ENCODE results near the gene MAGEB3. TPM values are rescaled to one million over a fixed set of nuclear protein-coding genes. Genes with fewer than 3 reads are reported as not detected.

MAGEB3 gene
- polyA plus RNA-seq, 4 donors = not detected

DNA sequence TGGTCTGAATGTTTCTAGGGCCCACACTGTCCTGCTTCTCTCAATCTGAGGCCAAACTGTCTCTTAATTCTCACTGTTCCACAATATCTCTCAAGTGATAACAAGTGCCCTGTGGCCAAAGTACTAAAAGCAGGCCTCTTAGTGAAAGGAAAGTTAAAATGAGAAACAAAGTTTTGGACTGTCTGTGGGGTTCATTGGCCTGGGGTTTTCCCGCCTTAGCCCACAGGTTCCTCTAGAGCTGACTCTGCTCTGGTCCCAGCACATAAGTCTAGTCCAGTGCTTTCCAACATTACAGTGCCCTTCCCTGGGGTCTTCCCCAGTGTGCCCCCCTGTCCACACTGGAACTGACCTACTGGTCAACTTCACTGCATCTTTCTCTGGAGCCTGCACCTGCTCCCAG is 22.8 kb downstream of the MAGEB3 start:
- Histone ChIP-seq H3K9me3 (ENCODE audit: control insufficient read depth in 2 of 2, insufficient read depth in 1 of 2, low read depth in 1 of 2, low read length in 1 of 2) (no peaks in the 10 kb centered on the region), H3K27me3 (ENCODE audit: control insufficient read depth in 3 of 3, insufficient read depth in 3 of 3, low read length in 3 of 3) (no peaks in the 10 kb centered on the region), H3K36me3 (ENCODE audit: control insufficient read depth in 3 of 3, insufficient read depth in 2 of 3, low read depth in 1 of 3, low read length in 3 of 3) (no peaks in the 10 kb centered on the region), H3K4me1 (ENCODE audit: control insufficient read depth in 3 of 3, insufficient read depth in 2 of 3, low read depth in 1 of 3, low read length in 2 of 3) (no peaks in the 10 kb centered on the region), H3K27ac (ENCODE audit: low read depth in 1 of 3, low read length in 2 of 3) (no peak overlapping the region), H3K4me3 (ENCODE audit: low read depth in 1 of 3, low read length in 3 of 3) (no peak overlapping the region)
- no peak for FAIRE-seq
- WGBS, 3 donors = 56 to 96% (median 82%) methylated on average over 1 of the region's 1 CpG
- DNase-seq = no peak

- no peaks in the 10 kb centered on the region for H3K36me3 ChIP-seq (ENCODE audit: control insufficient read depth in 3 of 3, insufficient read depth in 2 of 3, low read depth in 1 of 3, low read length in 3 of 3)
- no peak for FAIRE-seq
- H3K27me3 ChIP-seq (ENCODE audit: control insufficient read depth in 3 of 3, insufficient read depth in 3 of 3, low read length in 3 of 3) = no peaks in the 10 kb centered on the region
- 65 to 74% (median 72%) methylated on average over 2 of the region's 2 CpGs for WGBS, 3 donors
- H3K4me1 ChIP-seq (ENCODE audit: control insufficient read depth in 3 of 3, insufficient read depth in 2 of 3, low read depth in 1 of 3, low read length in 2 of 3) = no peaks in the 10 kb centered on the region
- no peak for DNase-seq
- no peak overlapping the region for H3K27ac ChIP-seq (ENCODE audit: low read depth in 1 of 3, low read length in 2 of 3)
- no peak overlapping the region for H3K4me3 ChIP-seq (ENCODE audit: low read depth in 1 of 3, low read length in 3 of 3)
- no peaks in the 10 kb centered on the region for H3K9me3 ChIP-seq (ENCODE audit: control insufficient read depth in 2 of 2, insufficient read depth in 1 of 2, low read depth in 1 of 2, low read length in 1 of 2)
Observed at GRCh38 chrX:30259927-30260326, 29.5 kb downstream of the MAGEB3 start.

GRCh38 chrX:30261012-30261411 is 30.6 kb downstream of the MAGEB3 start:
- H3K27ac ChIP-seq (ENCODE audit: low read depth in 1 of 3, low read length in 2 of 3) = no peak overlapping the region
- H3K36me3 ChIP-seq (ENCODE audit: control insufficient read depth in 3 of 3, insufficient read depth in 2 of 3, low read depth in 1 of 3, low read length in 3 of 3) = no peaks in the 10 kb centered on the region
- H3K27me3 ChIP-seq (ENCODE audit: control insufficient read depth in 3 of 3, insufficient read depth in 3 of 3, low read length in 3 of 3) = no peaks in the 10 kb centered on the region
- no peak for FAIRE-seq
- H3K4me1 ChIP-seq (ENCODE audit: control insufficient read depth in 3 of 3, insufficient read depth in 2 of 3, low read depth in 1 of 3, low read length in 2 of 3) = no peaks in the 10 kb centered on the region
- no peaks in the 10 kb centered on the region for H3K9me3 ChIP-seq (ENCODE audit: control insufficient read depth in 2 of 2, insufficient read depth in 1 of 2, low read depth in 1 of 2, low read length in 1 of 2)
- H3K4me3 ChIP-seq (ENCODE audit: low read depth in 1 of 3, low read length in 3 of 3) = no peak overlapping the region
- no peak for DNase-seq

DNA sequence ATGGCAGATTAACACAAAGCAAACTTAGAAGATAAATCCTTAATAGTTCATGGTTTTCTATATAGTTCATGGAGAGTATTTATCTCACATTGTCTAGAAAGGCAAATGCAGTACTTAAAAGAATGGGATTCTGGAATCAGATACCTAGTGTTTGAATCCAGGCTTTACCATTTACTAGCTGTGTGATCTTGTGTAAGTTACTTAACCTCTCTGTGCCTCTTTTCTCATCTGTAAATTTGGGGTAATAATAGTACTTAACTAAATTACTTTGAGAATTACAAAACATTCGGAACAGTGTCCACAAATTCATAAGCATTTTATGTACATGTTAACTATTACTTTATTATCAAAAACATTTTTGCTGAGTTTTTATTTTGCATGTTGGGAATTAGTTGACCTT is 32.3 kb downstream of the MAGEB3 start:
- no peaks in the 10 kb centered on the region for H3K9me3 ChIP-seq (ENCODE audit: control insufficient read depth in 2 of 2, insufficient read depth in 1 of 2, low read depth in 1 of 2, low read length in 1 of 2)
- DNase-seq (no peak), FAIRE-seq (no peak)
- H3K36me3 ChIP-seq (ENCODE audit: control insufficient read depth in 3 of 3, insufficient read depth in 2 of 3, low read depth in 1 of 3, low read length in 3 of 3) = no peaks in the 10 kb centered on the region
- no peak overlapping the region for H3K27ac ChIP-seq (ENCODE audit: low read depth in 1 of 3, low read length in 2 of 3)
- no peaks in the 10 kb centered on the region for H3K27me3 ChIP-seq (ENCODE audit: control insufficient read depth in 3 of 3, insufficient read depth in 3 of 3, low read length in 3 of 3)
- WGBS, 3 donors = 51 to 88% (median 81%) methylated on average over 1 of the region's 1 CpG
- no peaks in the 10 kb centered on the region for H3K4me1 ChIP-seq (ENCODE audit: control insufficient read depth in 3 of 3, insufficient read depth in 2 of 3, low read depth in 1 of 3, low read length in 2 of 3)
- H3K4me3 ChIP-seq (ENCODE audit: low read depth in 1 of 3, low read length in 3 of 3) = no peak overlapping the region

GRCh38 chrX:30270639-30271038 is 40.2 kb downstream of the MAGEB3 start:
- Histone ChIP-seq H3K4me3 (ENCODE audit: low read depth in 1 of 3, low read length in 3 of 3) (no peak overlapping the region), H3K27me3 (ENCODE audit: control insufficient read depth in 3 of 3, insufficient read depth in 3 of 3, low read length in 3 of 3) (no peaks in the 10 kb centered on the region), H3K4me1 (ENCODE audit: control insufficient read depth in 3 of 3, insufficient read depth in 2 of 3, low read depth in 1 of 3, low read length in 2 of 3) (no peaks in the 10 kb centered on the region), H3K9me3 (ENCODE audit: control insufficient read depth in 2 of 2, insufficient read depth in 1 of 2, low read depth in 1 of 2, low read length in 1 of 2) (no peaks in the 10 kb centered on the region), H3K27ac (ENCODE audit: low read depth in 1 of 3, low read length in 2 of 3) (no peak overlapping the region), H3K36me3 (ENCODE audit: control insufficient read depth in 3 of 3, insufficient read depth in 2 of 3, low read depth in 1 of 3, low read length in 3 of 3) (no peaks in the 10 kb centered on the region)
- FAIRE-seq (no peak), DNase-seq (no peak)
- 65 to 84% (median 80%) methylated on average over 3 of the region's 3 CpGs for WGBS, 3 donors

DNA sequence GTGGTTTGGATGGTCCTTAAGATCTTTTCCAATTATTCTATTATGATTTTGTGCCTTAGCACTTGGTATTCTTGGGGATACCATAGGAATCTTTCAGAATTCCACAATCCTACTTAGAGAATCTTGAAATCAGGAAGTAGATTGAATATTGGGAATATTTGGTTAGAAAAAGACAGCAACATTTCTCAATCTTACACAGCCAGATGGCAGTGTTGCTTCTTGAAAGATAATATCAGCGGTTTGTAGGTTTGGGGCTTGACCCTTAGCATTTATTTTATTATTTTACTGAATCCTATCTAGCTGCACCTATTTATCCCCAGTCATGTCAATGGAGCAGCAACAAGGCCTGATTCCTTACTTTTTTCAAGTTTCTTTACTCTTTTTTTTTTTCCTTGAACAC is 45.0 kb downstream of the MAGEB3 start:
- Histone ChIP-seq H3K4me1 (ENCODE audit: control insufficient read depth in 3 of 3, insufficient read depth in 2 of 3, low read depth in 1 of 3, low read length in 2 of 3) (no peaks in the 10 kb centered on the region), H3K36me3 (ENCODE audit: control insufficient read depth in 3 of 3, insufficient read depth in 2 of 3, low read depth in 1 of 3, low read length in 3 of 3) (no peaks in the 10 kb centered on the region), H3K4me3 (ENCODE audit: low read depth in 1 of 3, low read length in 3 of 3) (no peak overlapping the region), H3K27ac (ENCODE audit: low read depth in 1 of 3, low read length in 2 of 3) (no peak overlapping the region), H3K9me3 (ENCODE audit: control insufficient read depth in 2 of 2, insufficient read depth in 1 of 2, low read depth in 1 of 2, low read length in 1 of 2) (no peaks in the 10 kb centered on the region), H3K27me3 (ENCODE audit: control insufficient read depth in 3 of 3, insufficient read depth in 3 of 3, low read length in 3 of 3) (no peaks in the 10 kb centered on the region)
- FAIRE-seq (no peak), DNase-seq (no peak)
- WGBS, 3 donors = 0 to 4% (median 4%) methylated on average over 1 of the region's 1 CpG

DNA sequence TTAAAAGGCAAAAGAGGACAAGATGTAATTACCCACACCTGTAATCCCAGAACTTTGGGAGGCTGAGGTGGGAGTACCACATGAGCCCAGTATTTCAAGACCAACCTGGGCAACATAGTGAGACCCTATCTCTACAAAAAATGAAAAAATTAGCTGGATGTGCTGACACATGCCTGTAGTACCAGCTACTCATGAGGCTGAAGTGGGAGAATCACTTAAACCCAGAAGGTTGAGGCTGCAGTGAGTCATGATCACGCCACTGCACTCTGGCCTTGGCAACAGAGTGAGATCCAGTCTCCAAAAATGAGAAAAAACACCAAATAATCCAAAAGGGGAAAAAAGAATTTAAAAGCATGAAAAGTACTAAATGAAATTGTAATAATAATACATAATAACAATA is 47.9 kb downstream of the MAGEB3 start:
- no peak for DNase-seq

GRCh38 chrX:30280428-30280827 is 50.0 kb downstream of the MAGEB3 start:
- Histone ChIP-seq H3K27ac (ENCODE audit: low read depth in 1 of 3, low read length in 2 of 3) (no peak overlapping the region), H3K27me3 (ENCODE audit: control insufficient read depth in 3 of 3, insufficient read depth in 3 of 3, low read length in 3 of 3) (no peaks in the 10 kb centered on the region), H3K9me3 (ENCODE audit: control insufficient read depth in 2 of 2, insufficient read depth in 1 of 2, low read depth in 1 of 2, low read length in 1 of 2) (no peaks in the 10 kb centered on the region), H3K4me3 (ENCODE audit: low read depth in 1 of 3, low read length in 3 of 3) (no peak overlapping the region), H3K36me3 (ENCODE audit: control insufficient read depth in 3 of 3, insufficient read depth in 2 of 3, low read depth in 1 of 3, low read length in 3 of 3) (no peaks in the 10 kb centered on the region), H3K4me1 (ENCODE audit: control insufficient read depth in 3 of 3, insufficient read depth in 2 of 3, low read depth in 1 of 3, low read length in 2 of 3) (no peaks in the 10 kb centered on the region)
- DNase-seq = no peak
- FAIRE-seq = no peak
- WGBS, 3 donors = 68 to 80% (median 71%) methylated on average over 1 of the region's 1 CpG

More for the DNA sequence above, 47.9 kb downstream of the MAGEB3 start:
- H3K27me3 ChIP-seq (ENCODE audit: control insufficient read depth in 3 of 3, insufficient read depth in 3 of 3, low read length in 3 of 3) = no peaks in the 10 kb centered on the region
- no peaks in the 10 kb centered on the region for H3K9me3 ChIP-seq (ENCODE audit: control insufficient read depth in 2 of 2, insufficient read depth in 1 of 2, low read depth in 1 of 2, low read length in 1 of 2)
- no peak for FAIRE-seq
- H3K4me3 ChIP-seq (ENCODE audit: low read depth in 1 of 3, low read length in 3 of 3) = no peak overlapping the region
- no peak overlapping the region for H3K27ac ChIP-seq (ENCODE audit: low read depth in 1 of 3, low read length in 2 of 3)
- WGBS, 3 donors = 40 to 75% (median 68%) methylated on average over 1 of the region's 1 CpG
- no peaks in the 10 kb centered on the region for H3K4me1 ChIP-seq (ENCODE audit: control insufficient read depth in 3 of 3, insufficient read depth in 2 of 3, low read depth in 1 of 3, low read length in 2 of 3)
- H3K36me3 ChIP-seq (ENCODE audit: control insufficient read depth in 3 of 3, insufficient read depth in 2 of 3, low read depth in 1 of 3, low read length in 3 of 3) = no peaks in the 10 kb centered on the region

DNA sequence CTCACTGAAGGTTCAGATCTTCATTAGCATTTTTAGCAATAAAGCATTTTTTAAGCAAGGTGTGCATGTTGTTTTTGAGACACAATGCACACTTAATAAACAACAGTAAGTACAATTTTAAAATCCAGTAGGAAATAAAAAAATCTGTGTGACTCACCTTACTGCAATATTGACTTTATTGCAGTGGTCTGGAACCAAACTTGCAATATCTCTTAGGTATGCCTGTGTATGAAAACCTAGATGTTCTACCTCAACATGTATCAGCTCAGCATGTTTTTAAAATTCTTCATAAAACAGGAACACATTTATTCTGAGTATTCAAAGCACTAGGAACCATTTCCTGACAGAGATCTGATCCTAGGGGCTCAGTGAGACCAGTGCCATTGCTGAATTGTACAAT is 52.1 kb downstream of the MAGEB3 start:
- no peaks in the 10 kb centered on the region for H3K27me3 ChIP-seq (ENCODE audit: control insufficient read depth in 3 of 3, insufficient read depth in 3 of 3, low read length in 3 of 3)
- DNase-seq = no peak
- no peak for FAIRE-seq
- H3K4me1 ChIP-seq (ENCODE audit: control insufficient read depth in 3 of 3, insufficient read depth in 2 of 3, low read depth in 1 of 3, low read length in 2 of 3) = no peaks in the 10 kb centered on the region
- no peaks in the 10 kb centered on the region for H3K9me3 ChIP-seq (ENCODE audit: control insufficient read depth in 2 of 2, insufficient read depth in 1 of 2, low read depth in 1 of 2, low read length in 1 of 2)
- H3K27ac ChIP-seq (ENCODE audit: low read depth in 1 of 3, low read length in 2 of 3) = no peak overlapping the region
- no peaks in the 10 kb centered on the region for H3K36me3 ChIP-seq (ENCODE audit: control insufficient read depth in 3 of 3, insufficient read depth in 2 of 3, low read depth in 1 of 3, low read length in 3 of 3)
- H3K4me3 ChIP-seq (ENCODE audit: low read depth in 1 of 3, low read length in 3 of 3) = no peak overlapping the region
